HG02852 (cell line): ENCODE results near the gene GNLY.
"Not testable (repeated sequence)": the region's sequence is repeated elsewhere in the genome, so short reads cannot be mapped to it uniquely, and the experiment has no call there.

Experiments used
- ATAC-seq: cut with Tn5 transposase; IDR thresholded peaks from one replicate; pipeline ENCODE4 v1.9.1; 2021; ENCODE audit warnings: mild to moderate bottlenecking, moderate library complexity; ENCODE audit not compliant: unreplicated experiment

The GNLY gene

DNA sequence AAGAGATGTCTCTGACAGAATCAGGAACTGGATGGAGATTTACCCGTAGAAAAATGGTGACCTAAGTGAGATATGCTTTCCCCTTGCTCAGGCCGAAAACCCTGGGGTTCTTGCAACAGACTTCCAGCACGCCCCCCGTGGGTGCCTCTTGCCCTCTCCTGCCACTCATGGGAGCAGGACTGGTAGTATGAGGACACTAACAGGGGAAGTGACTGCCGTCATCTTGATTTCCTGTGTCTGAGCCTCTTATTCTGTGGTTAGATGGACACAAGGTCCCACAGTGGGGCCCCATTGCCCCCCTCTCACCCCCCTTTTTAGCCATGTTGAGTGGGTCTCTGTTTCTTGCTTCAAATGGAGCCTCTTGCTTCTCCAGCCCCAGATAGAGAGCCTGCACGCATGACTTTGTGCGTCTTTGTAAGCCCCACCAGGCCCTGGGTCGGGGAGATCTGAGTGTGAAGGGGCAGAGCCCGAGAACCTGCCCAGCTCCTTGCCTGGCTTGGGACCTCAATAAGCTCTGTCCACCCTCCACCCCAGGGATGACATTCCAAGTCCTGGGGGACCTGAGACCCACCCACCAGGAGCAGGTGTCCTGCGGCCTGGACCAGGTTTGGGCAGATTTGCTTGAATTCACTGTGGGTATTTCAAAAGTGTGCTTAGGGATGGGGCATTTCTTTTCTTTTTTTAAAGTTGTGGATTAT, 12.6 kb downstream of the GNLY start:
- no peak for ATAC-seq

DNA sequence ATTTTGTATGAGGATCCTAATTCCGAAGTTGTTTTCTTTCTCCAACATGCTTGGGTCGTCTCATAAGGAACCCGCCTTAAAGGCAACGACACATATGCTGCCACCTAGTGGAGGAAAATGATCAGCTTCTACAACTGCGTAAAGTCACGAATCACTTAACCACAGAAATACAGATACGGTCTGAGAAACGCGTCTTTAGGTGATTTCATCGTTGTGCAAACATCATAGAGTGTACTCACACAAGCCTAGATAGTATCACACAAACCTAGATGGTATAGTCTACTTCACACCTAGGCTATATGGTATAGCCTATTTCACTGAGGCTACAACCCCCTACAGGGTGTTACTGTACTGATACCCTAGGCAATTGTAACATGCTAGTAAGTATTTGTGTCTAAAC, 13.1 kb downstream of the GNLY start:
- ATAC-seq: no peak

DNA sequence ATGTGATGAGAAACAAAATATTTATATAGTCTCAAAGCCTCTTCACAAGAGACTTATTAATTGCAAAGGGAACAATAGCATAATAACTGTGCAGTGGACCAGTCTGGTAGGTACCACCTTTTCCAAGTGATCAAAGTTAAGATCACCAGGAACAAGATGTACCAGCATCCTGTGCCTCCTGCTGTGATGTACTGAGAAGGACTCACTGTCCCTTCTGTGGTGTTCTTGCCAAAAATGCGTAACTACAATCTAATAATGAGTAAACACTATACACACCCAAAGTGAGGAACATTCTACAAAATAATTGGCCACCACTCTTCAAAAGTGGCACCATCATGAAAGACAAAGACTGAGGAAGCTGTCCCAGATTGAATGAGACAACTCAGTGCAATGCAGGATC, 14.5 kb downstream of the GNLY start:
- no peak for ATAC-seq

DNA sequence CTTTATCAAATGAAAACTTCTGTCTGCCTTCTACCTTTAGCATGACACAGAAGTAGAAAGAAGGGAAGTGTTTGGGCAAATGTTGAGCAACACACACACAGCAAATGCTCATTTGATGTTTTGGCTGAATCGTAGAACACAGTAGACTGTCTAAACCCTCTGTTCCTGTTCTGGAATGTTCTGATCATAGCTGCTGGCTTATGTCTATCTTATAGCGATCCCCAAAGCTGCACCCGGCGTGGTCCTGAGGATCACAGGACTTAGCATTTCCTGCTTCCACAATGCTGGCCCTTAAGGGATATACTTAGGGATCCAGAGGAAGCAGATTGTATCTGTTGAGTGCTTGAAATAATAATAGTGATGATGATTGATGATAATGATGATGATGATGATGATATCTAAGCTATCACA, 15.2 kb downstream of the GNLY start:
- ATAC-seq: no peak

DNA sequence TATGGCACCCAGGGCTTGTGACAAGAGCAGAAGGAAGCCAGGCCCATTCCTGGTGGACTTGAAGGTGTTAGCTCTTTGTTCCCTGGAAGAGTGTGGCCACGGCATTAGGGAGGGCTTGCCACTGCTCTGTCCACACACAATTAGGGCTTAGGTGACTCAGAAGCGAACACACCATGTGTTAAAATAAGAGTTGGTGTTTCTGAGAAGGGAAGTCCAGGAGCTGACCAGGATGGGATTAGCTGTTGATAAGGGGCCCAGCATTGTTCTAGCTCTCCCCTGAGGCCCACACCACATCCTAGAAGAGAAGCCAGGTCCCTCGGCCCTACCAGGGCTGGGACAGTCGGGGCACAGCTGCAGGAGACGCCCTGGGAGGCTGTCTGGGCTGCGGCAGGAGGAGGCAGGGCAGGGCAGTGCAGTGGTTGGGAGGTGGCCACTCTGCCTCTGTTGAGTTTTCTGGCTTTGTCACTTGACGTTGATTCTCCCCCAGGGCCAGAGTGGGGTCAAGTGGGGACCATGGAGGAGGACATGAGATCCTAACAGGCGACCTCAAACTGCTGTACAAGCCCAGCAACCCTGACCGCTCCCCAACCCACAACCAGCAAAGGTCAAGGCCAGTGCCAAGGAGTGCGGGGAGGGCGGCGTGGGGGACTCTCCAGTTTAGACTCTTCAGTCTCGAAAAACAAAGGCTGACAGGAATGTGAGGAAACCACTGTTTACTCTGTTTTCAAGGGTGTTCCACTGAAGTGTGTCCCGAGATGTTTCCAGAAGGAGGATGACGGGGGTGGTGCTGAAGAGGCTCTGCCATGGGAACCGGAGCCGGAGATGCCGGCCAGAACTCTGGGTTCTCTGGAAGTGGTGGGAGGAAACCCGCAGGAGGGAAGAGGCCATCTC, 16.8 kb downstream of the GNLY start:
- no peak for ATAC-seq

DNA sequence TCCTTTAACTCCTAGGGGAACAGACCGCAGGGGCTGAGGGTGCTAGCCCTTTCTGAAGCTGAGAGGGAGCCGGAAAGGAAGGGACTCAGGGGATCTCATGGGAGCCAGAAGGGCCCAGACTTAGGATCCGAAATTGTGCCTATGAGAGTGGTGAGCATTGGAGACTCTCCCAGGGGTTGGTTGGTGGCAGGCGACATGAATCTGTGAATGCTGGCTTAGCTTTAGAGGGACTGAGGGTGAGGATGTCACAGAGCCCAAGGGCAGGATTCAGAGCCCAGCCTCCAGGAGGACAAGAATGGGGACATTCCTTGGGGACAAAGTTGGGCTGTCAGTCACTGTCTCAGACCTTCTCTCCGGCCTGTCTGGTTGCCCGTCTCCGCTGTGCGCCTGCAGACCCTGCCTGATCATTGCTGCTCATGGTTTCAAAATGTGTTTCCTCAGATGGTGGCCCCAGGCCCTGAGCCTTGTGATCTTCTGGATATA, 17.5 kb downstream of the GNLY start:
- no peak for ATAC-seq

DNA sequence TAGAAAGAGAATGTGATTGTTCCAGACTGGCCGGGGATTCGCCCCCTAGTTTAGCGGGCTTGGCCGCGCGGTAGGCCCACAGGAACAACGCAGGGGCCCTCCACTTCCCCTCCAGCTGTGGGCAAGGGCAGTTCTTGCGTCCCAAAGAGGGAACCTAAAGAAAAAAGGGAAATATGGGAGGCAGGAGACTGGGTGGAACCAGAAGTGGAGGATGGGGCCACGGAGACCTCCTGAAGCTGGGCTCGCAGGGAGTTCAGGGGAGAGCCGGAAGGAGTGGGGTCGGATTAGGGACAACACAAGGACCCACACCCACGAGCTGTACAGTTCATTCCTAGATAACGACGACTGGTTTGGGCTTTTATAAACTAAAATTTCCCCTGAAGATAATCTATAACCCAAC, 18.2 kb downstream of the GNLY start:
- ATAC-seq: no peak

DNA sequence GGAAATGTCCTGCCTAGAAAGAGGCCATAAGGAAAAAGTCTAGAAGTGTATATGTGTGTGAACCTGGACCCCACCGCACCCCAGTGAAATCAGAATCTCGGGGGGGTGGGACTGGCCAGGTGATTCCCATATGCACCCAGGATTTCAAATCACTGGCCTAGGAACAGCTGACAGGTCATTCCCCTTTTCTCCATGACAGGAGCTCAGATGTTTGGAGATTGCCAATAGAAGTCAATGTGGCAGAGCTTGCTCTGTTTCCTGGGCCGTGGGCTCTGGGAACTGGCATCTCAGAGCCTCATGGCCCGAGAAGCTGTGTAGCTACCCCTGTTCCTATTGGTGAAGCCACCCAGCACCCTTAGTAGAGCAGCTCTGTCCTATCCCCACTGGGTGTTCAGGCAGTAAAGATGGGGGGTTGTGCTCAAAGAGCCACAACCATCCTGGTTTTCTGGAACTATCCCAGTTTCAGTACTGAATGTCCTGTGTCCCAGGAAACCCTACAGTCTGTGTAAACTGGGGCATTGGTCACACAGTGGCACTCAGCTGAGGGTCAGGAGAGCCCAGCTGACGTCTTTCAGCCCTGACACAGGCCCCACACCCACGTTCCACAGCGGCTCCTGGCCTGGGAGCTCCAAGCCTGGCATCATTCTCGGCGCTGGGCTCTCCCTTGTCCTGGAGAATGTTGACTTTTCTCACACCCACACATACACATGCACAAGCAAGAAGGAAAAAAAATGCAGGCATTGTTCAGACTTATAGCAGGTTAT, 18.9 kb downstream of the GNLY start:
- no peak for ATAC-seq

DNA sequence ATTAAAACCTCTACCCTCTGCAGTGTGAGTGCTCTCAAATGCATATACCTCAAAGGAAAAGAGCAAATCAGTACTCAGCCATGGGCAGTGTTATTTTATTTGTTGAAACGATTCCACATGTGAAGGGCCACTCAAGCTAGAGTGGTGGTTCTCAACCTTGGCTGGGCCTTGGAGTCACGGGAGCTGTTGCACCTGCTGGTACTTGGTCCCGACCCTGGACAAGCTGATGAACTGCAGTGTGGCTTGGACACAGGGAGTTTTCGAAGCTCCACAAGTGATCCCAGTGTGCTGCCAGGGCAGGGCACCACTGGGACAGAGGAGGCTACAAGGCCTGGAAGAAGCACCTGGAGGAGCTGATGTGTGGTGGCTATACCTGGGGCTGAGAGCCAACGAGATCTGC, 19.7 kb downstream of the GNLY start:
- no peak for ATAC-seq

DNA sequence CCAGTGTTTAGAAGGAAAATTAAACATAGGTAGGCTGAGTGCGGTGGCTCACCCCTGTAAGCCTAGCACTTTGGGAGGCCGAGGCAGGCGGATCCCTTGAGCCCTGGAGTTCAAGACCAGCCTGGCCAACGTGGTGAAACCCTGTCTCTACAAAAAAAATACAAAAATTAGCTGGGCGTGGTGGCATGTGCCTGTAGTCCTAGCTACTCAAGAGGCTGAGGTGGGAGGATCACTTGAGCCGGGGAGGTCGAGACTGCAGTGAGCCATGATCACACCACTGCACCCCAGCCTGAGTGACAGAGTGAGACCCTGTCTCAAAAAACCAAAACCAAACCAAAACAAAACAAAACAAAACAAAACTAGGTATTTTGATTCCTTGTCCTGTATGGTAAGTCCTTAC, 20.3 kb downstream of the GNLY start:
- ATAC-seq: not testable (repeated sequence)

DNA sequence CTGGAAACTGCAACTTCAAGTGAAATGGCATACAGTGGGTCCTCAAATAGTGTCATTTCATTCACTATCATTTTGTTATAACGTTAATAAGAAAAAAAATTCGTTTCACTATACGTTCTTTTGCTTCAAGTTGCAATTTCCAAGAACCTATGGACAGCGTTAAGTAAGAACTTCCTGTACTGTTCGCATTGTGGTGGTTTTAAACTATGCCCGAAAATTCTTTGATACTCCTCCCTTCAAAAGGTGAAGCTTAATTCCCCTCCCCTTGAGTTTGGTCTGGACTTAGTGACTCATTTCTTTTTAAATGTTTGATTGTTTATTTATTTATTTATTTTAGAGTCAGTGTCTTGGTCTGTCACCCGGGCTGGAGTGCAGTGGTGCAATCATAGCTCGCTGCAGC, 20.7 kb downstream of the GNLY start:
- no peak for ATAC-seq

DNA sequence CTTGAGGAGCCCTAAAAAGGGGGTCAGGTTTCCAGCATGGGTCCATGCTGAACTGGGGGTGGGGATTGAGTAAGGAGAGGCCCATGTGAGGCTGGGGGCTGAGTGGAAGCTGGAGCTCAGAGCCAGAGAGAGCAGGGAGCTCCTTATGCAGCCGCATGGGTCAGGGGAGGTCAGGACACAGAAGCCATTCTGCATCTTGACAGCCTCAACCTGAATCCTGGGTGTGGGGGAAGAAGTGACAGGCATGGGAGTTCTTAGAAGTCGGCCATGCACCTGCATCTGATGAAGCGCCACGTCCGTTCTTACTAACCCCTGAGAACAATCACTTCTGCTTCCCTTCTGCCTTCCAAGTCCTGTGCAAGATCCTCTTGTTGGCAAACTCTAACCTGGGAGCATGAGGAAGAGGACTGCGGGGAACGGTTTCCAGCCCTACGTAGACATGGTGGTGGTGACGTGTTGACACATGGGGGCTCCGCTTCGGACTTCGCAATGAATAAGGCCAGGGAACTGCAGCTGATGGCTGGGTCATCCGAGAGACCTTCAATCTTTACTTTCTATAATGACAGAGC, 22.3 kb downstream of the GNLY start:
- no peak for ATAC-seq

DNA sequence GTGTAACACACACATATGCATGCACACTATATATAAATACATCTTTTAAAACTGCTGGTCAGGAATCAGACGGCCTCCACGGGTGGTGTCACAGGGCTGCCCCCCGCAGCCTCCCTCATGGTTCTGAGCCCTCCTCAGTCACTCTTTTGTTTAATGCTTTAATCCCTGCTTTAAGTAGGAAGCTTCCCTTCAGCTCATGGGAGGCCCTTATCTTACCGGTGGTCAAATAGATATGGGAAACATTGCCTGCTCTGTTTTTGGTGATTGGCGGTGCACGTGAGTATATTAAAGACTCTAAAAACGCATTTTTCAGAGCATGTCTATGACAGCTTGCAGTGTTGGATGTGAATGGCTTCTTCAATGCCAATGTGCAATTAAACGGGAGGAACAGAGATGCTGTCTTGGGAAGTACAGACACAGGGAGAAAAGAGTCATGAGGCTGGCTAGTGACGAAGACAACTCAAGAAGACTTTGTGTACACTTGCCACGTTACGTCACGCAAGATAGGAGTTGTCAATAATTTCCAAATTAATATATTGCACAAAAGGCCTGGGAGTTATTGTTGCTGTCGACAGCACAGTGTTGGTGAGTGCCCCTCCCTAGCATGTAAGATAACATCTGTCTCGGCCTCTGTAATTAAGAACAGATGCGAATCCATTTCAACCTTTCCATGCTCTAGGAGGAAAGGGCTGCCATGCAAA, 23.3 kb downstream of the GNLY start:
- no peak for ATAC-seq

DNA sequence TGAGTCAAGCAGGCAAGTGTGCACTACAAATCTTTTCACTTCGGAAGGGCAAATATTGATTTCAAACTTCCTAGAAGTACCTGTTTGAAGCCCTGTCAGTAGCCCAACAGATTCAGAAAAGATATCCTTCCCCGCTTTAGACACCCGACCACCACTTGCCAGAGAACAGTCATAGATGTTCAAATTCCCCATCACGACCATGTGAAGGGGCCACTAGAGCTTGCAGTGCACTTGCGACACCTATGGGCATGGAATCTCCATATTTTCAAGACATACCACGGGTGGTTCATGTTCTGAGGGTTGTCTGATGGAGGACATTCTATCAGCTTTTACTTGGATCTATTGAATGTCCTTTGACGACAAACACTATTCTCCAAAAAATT, 23.8 kb downstream of the GNLY start:
- no peak for ATAC-seq

DNA sequence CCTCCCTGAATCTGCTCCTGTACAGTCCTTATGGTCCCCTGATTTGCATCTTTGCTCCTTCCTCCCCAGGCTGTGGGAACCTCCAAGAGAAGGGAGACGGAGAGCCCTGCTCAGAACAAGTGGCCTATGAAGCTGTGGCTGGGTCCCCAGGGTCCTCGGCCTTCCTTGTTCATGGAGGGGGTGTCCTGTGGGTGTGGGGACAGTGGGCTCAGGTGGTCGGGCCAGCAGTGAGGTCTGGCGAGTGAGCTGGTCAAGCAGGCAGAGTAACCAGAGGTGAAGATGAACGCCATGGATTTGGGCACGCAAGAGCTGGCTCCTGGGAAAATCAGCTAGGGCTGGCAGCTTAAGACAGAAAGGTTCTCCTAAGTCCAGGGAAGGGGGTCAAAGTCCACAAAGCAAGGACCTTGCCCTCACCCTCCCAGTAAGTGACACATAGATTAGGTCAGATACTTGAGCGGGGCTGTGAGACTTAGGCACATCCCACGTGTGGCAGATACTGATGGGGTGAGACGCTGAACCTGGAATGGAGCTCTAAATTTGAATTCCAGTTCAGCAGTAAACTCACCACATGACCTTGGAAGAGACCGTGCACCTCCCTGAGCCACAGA, 24.8 kb downstream of the GNLY start:
- ATAC-seq: no peak

DNA sequence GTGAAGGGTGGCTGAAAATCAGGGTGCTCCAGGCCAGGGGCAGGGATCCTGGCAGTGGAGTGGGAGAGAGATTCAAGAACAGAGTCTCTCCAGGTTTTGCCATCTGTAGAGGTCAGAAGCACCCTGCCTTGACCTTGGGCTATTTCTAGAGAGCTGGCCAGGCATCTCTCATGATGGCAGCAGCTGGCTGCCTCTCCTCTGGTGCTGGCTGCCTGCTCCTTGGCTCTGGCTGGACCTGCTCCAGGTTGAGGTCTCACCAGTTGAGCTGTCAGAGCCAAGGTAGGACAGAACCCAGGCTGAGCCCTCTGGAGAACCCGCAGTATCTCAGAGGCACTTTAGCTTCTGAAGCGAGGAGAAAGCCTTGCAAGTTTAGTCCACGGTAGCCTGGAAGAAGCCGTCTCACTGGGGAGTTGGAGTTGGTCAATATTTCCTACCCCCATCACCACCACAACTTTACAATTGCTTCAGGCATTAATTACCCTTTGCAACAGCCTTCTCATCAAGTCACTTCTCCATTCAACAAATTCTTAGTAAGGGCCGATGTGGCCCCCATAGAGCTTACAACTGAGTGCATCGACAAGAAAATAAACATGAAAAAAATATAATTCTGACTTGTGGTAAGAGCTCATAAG, 25.6 kb downstream of the GNLY start:
- no peak for ATAC-seq

DNA sequence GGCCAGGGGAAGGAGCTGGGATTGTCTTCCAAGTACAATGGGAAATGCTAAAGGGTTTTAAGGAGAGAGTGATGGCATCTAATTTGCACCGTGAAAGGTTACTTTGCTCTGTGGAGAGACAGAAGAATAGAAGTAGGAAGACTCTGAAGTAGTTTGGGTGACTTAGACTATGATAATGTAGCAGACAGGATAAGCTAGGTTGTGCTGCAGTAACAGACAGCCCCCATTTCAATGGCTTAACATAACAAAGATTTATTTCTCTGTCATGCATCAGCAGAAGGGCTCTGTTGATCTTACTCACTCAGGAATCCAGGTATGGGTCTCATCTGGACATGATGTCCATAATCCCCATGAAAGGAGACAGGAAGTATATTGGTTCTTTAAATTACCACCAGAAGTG, 26.4 kb downstream of the GNLY start:
- no peak for ATAC-seq

DNA sequence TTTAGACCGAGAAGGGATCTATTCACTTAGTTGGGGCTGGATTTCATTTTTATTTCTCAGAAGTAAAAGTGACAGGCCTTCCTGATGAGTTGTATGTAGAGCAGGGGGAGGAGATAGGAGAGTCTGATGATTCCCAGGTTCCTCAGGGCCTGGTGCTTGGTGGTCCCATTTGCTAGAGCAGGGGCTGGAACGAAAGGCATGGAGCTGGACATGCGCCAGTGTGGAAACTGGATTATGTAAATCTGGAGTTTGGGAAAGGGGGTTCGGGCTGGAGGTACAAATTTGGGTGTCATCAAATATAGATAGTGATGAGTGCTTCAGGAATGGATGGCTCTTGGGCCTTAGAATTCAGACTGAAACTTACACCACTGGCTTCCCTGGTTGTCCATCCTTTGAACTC, 27.5 kb downstream of the GNLY start:
- no peak for ATAC-seq

DNA sequence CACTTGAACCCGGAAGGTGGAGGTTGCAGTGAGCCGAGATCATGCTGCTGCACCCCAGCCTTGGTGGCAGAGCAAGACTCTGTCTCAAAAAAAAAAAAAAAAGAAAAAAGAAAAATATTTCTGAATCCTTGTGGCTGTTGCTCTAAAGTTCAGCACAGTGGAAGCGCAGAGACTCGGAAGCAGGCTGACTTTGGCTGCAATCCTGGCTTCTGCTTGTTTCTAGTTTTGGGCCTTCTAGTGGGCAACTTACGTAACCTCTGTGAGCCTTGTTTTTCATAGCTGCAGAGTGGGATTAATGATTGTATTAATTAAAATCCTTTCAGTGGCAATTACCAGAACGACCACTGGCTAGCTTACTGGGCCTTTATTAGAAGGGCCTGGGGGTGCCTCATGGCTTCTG, 28.4 kb downstream of the GNLY start:
- no peak for ATAC-seq
